T-cell (primary cell): ENCODE data around the gene PIP5K1B. TPM values are rescaled to one million over a fixed set of nuclear protein-coding genes. Genes with fewer than 3 reads are reported as not detected.

Experiments used
- ATAC-seq, 4 experiments: fragments of 200-7000 bp in 3 of 4; fragments of 150-1000 bp in 1 of 4; cut with Tn5 transposase; replicated peaks in 1 of 4; 1 replicate in 3 of 4; 2 replicates in 1 of 4; pipeline ENCODE4 v1.10.0; 2021; ENCODE audit warnings: moderate library complexity in 3 of 4, mild to moderate bottlenecking in 2 of 4, moderate number of reproducible peaks in 1 of 4
- CTCF ChIA-PET, 2 donors: fragments of 300-600 bp; sonication (Branson Sonifier 250); formaldehyde crosslinking; loops; one replicate each; lab custom pipeline; 2022; ENCODE audit warnings: antibody characterized with exemption in 2 of 2; lab: Charles Lee
- POLR2A ChIA-PET, 2 donors: fragments of 300-600 bp; sonication (Branson Sonifier 250); formaldehyde crosslinking; loops; one replicate each; lab custom pipeline; 2022; ENCODE audit warnings: antibody characterized with exemption in 2 of 2; lab: Charles Lee
- DNase-seq, 35 experiments: peaks; one replicate each; pipeline versions ENCODE4 v3.0.0 to v3.0.0-alpha.2; 2013 to 2023
- H3K27ac ChIP-seq: one replicate; pipeline ENCODE4 v1.5.1; 2013; ENCODE audit warnings: low read length
- H3K27me3 ChIP-seq, 2 experiments: replicated peaks in 1 of 2; 1 replicate in 1 of 2; 2 replicates in 1 of 2; pipeline versions ENCODE4 v1.6.1 to v1.7.0; 2013; ENCODE audit warnings: low read length in 1 of 2, mixed read lengths in 1 of 2; ENCODE audit not compliant: control insufficient read depth in 2 of 2, insufficient read depth in 2 of 2; ENCODE audit errors: extremely low read depth in 1 of 2
- H3K36me3 ChIP-seq, 2 donors: 1 replicate in 1 of 2; 2 replicates in 1 of 2; pipeline versions ENCODE4 v1.6.1 to v1.7.0; 2013; ENCODE audit warnings: low read length in 1 of 2; ENCODE audit not compliant: control insufficient read depth in 2 of 2, insufficient read depth in 1 of 2; ENCODE audit errors: extremely low read depth in 1 of 2
- H3K4me1 ChIP-seq, 2 experiments: 1 replicate in 1 of 2; 2 replicates in 1 of 2; pipeline versions ENCODE4 v1.6.1 to v1.7.0; 2013; ENCODE audit warnings: low read length in 2 of 2, mixed read lengths in 1 of 2; ENCODE audit not compliant: insufficient read depth in 2 of 2, control insufficient read depth in 1 of 2; ENCODE audit errors: extremely low read depth in 1 of 2
- H3K4me3 ChIP-seq, 2 donors: 1 replicate in 1 of 2; 2 replicates in 1 of 2; pipeline versions ENCODE4 v1.5.1 to v1.7.0; 2013; ENCODE audit warnings: mild to moderate bottlenecking in 2 of 2, low read length in 1 of 2, moderate library complexity in 1 of 2; ENCODE audit not compliant: control insufficient read depth in 1 of 2; ENCODE audit errors: extremely low read depth in 1 of 2
- H3K9me3 ChIP-seq: 2 replicates; pipeline ENCODE4 v1.7.0; 2013
- H3K27ac Mint-ChIP-seq, 2 donors: one replicate each; pipeline ENCODE4 v1.8.0; 2020 to 2021; ENCODE audit warnings: mild to moderate bottlenecking in 2 of 2, mixed read lengths in 2 of 2
- H3K27me3 Mint-ChIP-seq, 2 donors: one replicate each; pipeline ENCODE4 v1.8.0; 2021 to 2022; ENCODE audit warnings: mixed read lengths in 2 of 2
- H3K36me3 Mint-ChIP-seq: one replicate; pipeline ENCODE4 v1.8.0; 2021; ENCODE audit warnings: mixed read lengths
- H3K4me1 Mint-ChIP-seq, 3 donors: one replicate each; pipeline ENCODE4 v1.8.0; 2020 to 2022; ENCODE audit warnings: mixed read lengths in 3 of 3, mild to moderate bottlenecking in 1 of 3
- H3K4me3 Mint-ChIP-seq, 3 donors: one replicate each; pipeline ENCODE4 v1.8.0; 2020 to 2022; ENCODE audit warnings: mild to moderate bottlenecking in 3 of 3, mixed read lengths in 3 of 3, moderate library complexity in 3 of 3
- H3K9me3 Mint-ChIP-seq, 3 donors: one replicate each; pipeline ENCODE4 v1.8.0; 2020 to 2022; ENCODE audit warnings: mixed read lengths in 3 of 3
- WGBS: methylation state at CpG from one replicate; pipeline ENCODE4 v1.1.5; 2013; ENCODE audit warnings: missing lambda C conversion rate; ENCODE audit not compliant: insufficient coverage; 5-methylcytosine and 5-hydroxymethylcytosine counted together
- total RNA-seq, 35 experiments: library from RNA in 6 of 35; stranded (reverse) in 6 of 35; fragments of 120-200 nt in 1 of 35; gene quantifications; one replicate each; pipeline versions ENCODE4 v1.2.1 to v1.2.4 and lab custom pipeline; 2013 to 2026

The PIP5K1B gene
- total RNA-seq, 5 donors from 2014 or later (not counting 1 experiment from before 2014, with no cell fraction given), result 0.29 to 1.8 (median 0.95) TPM

- Histone ChIP-seq H3K4me3 (no peak overlapping the region), H3K27me3 (no peaks in the 10 kb centered on the region), H3K4me1 (no peaks in the 10 kb centered on the region), H3K9me3 (no peaks in the 10 kb centered on the region), H3K27ac (no peak overlapping the region), H3K36me3 (no peaks in the 10 kb centered on the region)
- Mint-ChIP-seq H3K9me3 (no peaks in the 10 kb centered on the region), H3K27me3 (peaks cover 6 to 11% of the 10 kb centered on the region in 2 donors), H3K27ac (no peak overlapping the region), H3K4me1 (no peaks in the 10 kb centered on the region), H3K36me3 (no peaks in the 10 kb centered on the region), H3K4me3 (no peak overlapping the region)
- CTCF ChIA-PET, result no interaction called here
- DNase-seq (no peak), ATAC-seq (no peak)
- 87% methylated on average over 2 of the region's 4 CpGs for WGBS
- POLR2A ChIA-PET, result no interaction called here
Measured at GRCh38 chr9:68851657-68852056, 146.6 kb downstream of the PIP5K1B start.

GRCh38 chr9:68852941-68853340 is 147.9 kb downstream of the PIP5K1B start:
- H3K4me1 ChIP-seq, result no peaks in the 10 kb centered on the region
- no peak overlapping the region for H3K4me3 ChIP-seq
- Mint-ChIP-seq H3K27ac (no peak overlapping the region), H3K27me3 (peaks cover 8 to 13% of the 10 kb centered on the region in 2 donors), H3K36me3 (no peaks in the 10 kb centered on the region), H3K4me1 (no peaks in the 10 kb centered on the region), H3K4me3 (no peak overlapping the region), H3K9me3 (no peaks in the 10 kb centered on the region)
- ChIA-PET POLR2A (no interaction called here), CTCF (no interaction called here)
- no peak for ATAC-seq
- H3K27me3 ChIP-seq, result no peaks in the 10 kb centered on the region
- DNase-seq, result no peak
- H3K9me3 ChIP-seq, result no peaks in the 10 kb centered on the region
- H3K36me3 ChIP-seq, result no peaks in the 10 kb centered on the region
- WGBS, result no CpG with 5 or more reads among the region's 1 CpG
- no peak overlapping the region for H3K27ac ChIP-seq

GRCh38 chr9:68859347-68859746 is 154.3 kb downstream of the PIP5K1B start:
- no peak overlapping the region for H3K4me3 ChIP-seq
- DNase-seq (no peak), ATAC-seq (no peak)
- H3K36me3 ChIP-seq, result no peaks in the 10 kb centered on the region
- no CpG with 5 or more reads among the region's 3 CpGs for WGBS
- Mint-ChIP-seq H3K27me3 (peaks cover 6 to 13% of the 10 kb centered on the region in 2 donors), H3K9me3 (no peaks in the 10 kb centered on the region), H3K27ac (no peak overlapping the region), H3K36me3 (no peaks in the 10 kb centered on the region), H3K4me1 (no peaks in the 10 kb centered on the region), H3K4me3 (no peak overlapping the region)
- H3K27me3 ChIP-seq, result no peaks in the 10 kb centered on the region
- H3K9me3 ChIP-seq, result no peaks in the 10 kb centered on the region
- POLR2A ChIA-PET, result no interaction called here
- H3K27ac ChIP-seq, result no peak overlapping the region
- H3K4me1 ChIP-seq, result no peaks in the 10 kb centered on the region
- CTCF ChIA-PET, result no interaction called here

GRCh38 chr9:68860419-68860818 is 155.4 kb downstream of the PIP5K1B start:
- CTCF ChIA-PET, result no interaction called here
- no CpG with 5 or more reads among the region's 4 CpGs for WGBS
- no peak for ATAC-seq

GRCh38 chr9:68861436-68861835 is 156.4 kb downstream of the PIP5K1B start:
- ChIA-PET CTCF (no interaction called here), POLR2A (no interaction called here)
- Mint-ChIP-seq H3K4me1 (no peaks in the 10 kb centered on the region), H3K4me3 (no peak overlapping the region), H3K9me3 (no peaks in the 10 kb centered on the region), H3K27ac (no peak overlapping the region), H3K36me3 (no peaks in the 10 kb centered on the region), H3K27me3 (peaks cover 8 to 9% of the 10 kb centered on the region in 2 donors)
- Histone ChIP-seq H3K4me3 (no peak overlapping the region), H3K27me3 (peaks cover 0 to 3% of the 10 kb centered on the region in 2 experiments), H3K27ac (no peak overlapping the region), H3K4me1 (no peaks in the 10 kb centered on the region), H3K9me3 (no peaks in the 10 kb centered on the region), H3K36me3 (no peaks in the 10 kb centered on the region)
- no peak for DNase-seq
- 90% methylated on average over 9 of the region's 9 CpGs for WGBS
- no peak for ATAC-seq

More at GRCh38 chr9:68860419-68860818, 155.4 kb downstream of the PIP5K1B start:
- POLR2A ChIA-PET, result no interaction called here
- Mint-ChIP-seq H3K4me3 (no peak overlapping the region), H3K27ac (no peak overlapping the region), H3K9me3 (no peaks in the 10 kb centered on the region), H3K27me3 (peaks cover 6 to 13% of the 10 kb centered on the region in 2 donors), H3K36me3 (no peaks in the 10 kb centered on the region), H3K4me1 (no peaks in the 10 kb centered on the region)
- H3K4me3 ChIP-seq, result no peak overlapping the region
- no peaks in the 10 kb centered on the region for H3K9me3 ChIP-seq
- no peak for DNase-seq
- no peaks in the 10 kb centered on the region for H3K4me1 ChIP-seq
- peaks cover 0 to 1% of the 10 kb centered on the region in 2 experiments for H3K27me3 ChIP-seq
- no peak overlapping the region for H3K27ac ChIP-seq
- H3K36me3 ChIP-seq, result no peaks in the 10 kb centered on the region

- WGBS, result 90% methylated on average over 4 of the region's 6 CpGs
Measured at GRCh38 chr9:68867066-68867465, 162.0 kb downstream of the PIP5K1B start.

GRCh38 chr9:68869022-68869421 is 164.0 kb downstream of the PIP5K1B start:
- no peaks in the 10 kb centered on the region for H3K36me3 Mint-ChIP-seq
- H3K36me3 ChIP-seq, result no peaks in the 10 kb centered on the region
- peaks cover 0 to 5% of the 10 kb centered on the region in 2 experiments for H3K27me3 ChIP-seq
- peaks cover 0 to 3% of the 10 kb centered on the region in 2 donors for H3K27me3 Mint-ChIP-seq
- no peaks in the 10 kb centered on the region for H3K4me1 Mint-ChIP-seq
- POLR2A ChIA-PET, result no interaction called here
- CTCF ChIA-PET, result no interaction called here
- no CpG with 5 or more reads among the region's 3 CpGs for WGBS
- no peak overlapping the region for H3K4me3 ChIP-seq
- no peaks in the 10 kb centered on the region for H3K9me3 Mint-ChIP-seq
- H3K27ac Mint-ChIP-seq, result no peak overlapping the region
- no peaks in the 10 kb centered on the region for H3K9me3 ChIP-seq
- H3K4me3 Mint-ChIP-seq, result no peak overlapping the region
- no peaks in the 10 kb centered on the region for H3K4me1 ChIP-seq
- no peak for DNase-seq
- H3K27ac ChIP-seq, result no peak overlapping the region
- no peak for ATAC-seq

More at GRCh38 chr9:68867066-68867465, 162.0 kb downstream of the PIP5K1B start:
- Histone ChIP-seq H3K9me3 (no peaks in the 10 kb centered on the region), H3K36me3 (no peaks in the 10 kb centered on the region), H3K27ac (no peak overlapping the region), H3K27me3 (peaks cover 0 to 5% of the 10 kb centered on the region in 2 experiments), H3K4me1 (no peaks in the 10 kb centered on the region), H3K4me3 (no peak overlapping the region)
- Mint-ChIP-seq H3K27me3 (peaks cover 0 to 3% of the 10 kb centered on the region in 2 donors), H3K9me3 (no peaks in the 10 kb centered on the region), H3K4me3 (no peak overlapping the region), H3K36me3 (no peaks in the 10 kb centered on the region), H3K4me1 (no peaks in the 10 kb centered on the region), H3K27ac (no peak overlapping the region)
- ATAC-seq (no peak), DNase-seq (no peak)
- CTCF ChIA-PET, result no interaction called here
- POLR2A ChIA-PET, result no interaction called here
